K562 (cell line): Measurements from ENCODE around the gene NAA11. TPM values are rescaled to one million over a fixed set of nuclear protein-coding genes. Genes with fewer than 3 reads are reported as not detected.

ENCODE experiments used
- ATAC-seq: fragments of 200-7000 bp; cut with Tn5 transposase; 3 replicates; pipeline ENCODE4 v1.9.1; 2020; ENCODE audit warnings: moderate library complexity
- BruUV-seq: library from RNA; stranded (reverse); fragments of 400-500 nt; replicated peaks from 2 replicates; lab custom pipeline; 2021; lab: Mats Ljungman, UMichigan
- CTCF ChIA-PET: fragments of 300-600 bp; formaldehyde crosslinking; extraction: SDS; loops from one replicate; lab custom pipeline; 2021; ENCODE audit warnings: low intra/inter-chr PET ratio; lab: Yijun Ruan, JAX
- POLR2A ChIA-PET: fragments of 300-600, 350-650 bp; sonication (Branson Sonifier 250); formaldehyde crosslinking; extraction: SDS; loops from one replicate; lab custom pipeline; 2021; ENCODE audit warnings: antibody characterized with exemption, inconsistent platforms; lab: Yijun Ruan, JAX
- DNase-seq, 4 experiments: peaks; one replicate each; pipeline versions ENCODE4 v3.0.0 to v3.0.0-alpha.2; 2011 to 2018; ENCODE audit warnings: low spot score in 3 of 4, mixed read lengths in 3 of 4; ENCODE audit errors: extremely low read depth in 1 of 4
- FAIRE-seq: peaks from 2 replicates; lab custom pipeline; 2011; peaks lifted over from hg19 to GRCh38; lab: Jason Lieb, UNC
- H2AFZ ChIP-seq: 2 replicates; pipeline ENCODE4 v1.6.0; 2011; ENCODE audit warnings: low read depth, low read length, control low read depth, inconsistent platforms
- H3K27ac ChIP-seq: fragments of 200-600 bp; 3 replicates; pipeline ENCODE4 v1.8.0; 2011; ENCODE audit warnings: low read depth, mild to moderate bottlenecking, control low read depth, inconsistent platforms, low read length, moderate library complexity, mixed read lengths; ENCODE audit errors: extremely low read depth
- H3K27me3 ChIP-seq, 2 experiments: fragments of 300-600 bp in 1 of 2; 2 replicates in 1 of 2; 3 replicates in 1 of 2; pipeline versions ENCODE4 v1.6.0 to v1.8.0; 2011; ENCODE audit warnings: inconsistent platforms in 2 of 2, low read length in 2 of 2, mild to moderate bottlenecking in 1 of 2, mixed read lengths in 1 of 2, moderate library complexity in 1 of 2; ENCODE audit not compliant: control insufficient read depth in 2 of 2, insufficient read depth in 2 of 2
- H3K36me3 ChIP-seq: fragments of 300-600 bp; 3 replicates; pipeline ENCODE4 v1.8.0; 2011; ENCODE audit warnings: mild to moderate bottlenecking, low read length, inconsistent platforms; ENCODE audit not compliant: control insufficient read depth, insufficient read depth
- H3K4me1 ChIP-seq, 2 experiments: fragments of 200-600 bp in 1 of 2; replicated peaks in 1 of 2; 2 replicates in 1 of 2; 3 replicates in 1 of 2; pipeline versions ENCODE4 v1.5.1 to v1.8.0; 2011; ENCODE audit warnings: inconsistent platforms in 2 of 2, low read length in 2 of 2, mild to moderate bottlenecking in 1 of 2, mixed read lengths in 1 of 2, moderate library complexity in 1 of 2; ENCODE audit not compliant: control insufficient read depth in 2 of 2, insufficient read depth in 2 of 2
- H3K4me2 ChIP-seq: 2 replicates; pipeline ENCODE4 v1.6.1; 2011; ENCODE audit warnings: low read length, control low read depth, inconsistent platforms, mixed read lengths; ENCODE audit not compliant: insufficient read depth
- H3K4me3 ChIP-seq: fragments of 200-600 bp; sonication (generic), shearing (Covaris generic); 2 replicates; pipeline ENCODE4 v1.5.1; 2016; ENCODE audit warnings: control low read depth, inconsistent platforms
- H3K79me2 ChIP-seq: fragments of 200-600 bp; 3 replicates; pipeline ENCODE4 v1.8.0; 2011; ENCODE audit warnings: low read length, inconsistent platforms; ENCODE audit not compliant: control insufficient read depth, insufficient read depth
- H3K9ac ChIP-seq, 2 experiments: 2 replicates each; pipeline versions ENCODE4 v1.6.0 to v1.6.1; 2011; ENCODE audit warnings: low read depth in 2 of 2, low read length in 2 of 2, control low read depth in 1 of 2, inconsistent platforms in 1 of 2, mild to moderate bottlenecking in 1 of 2, mixed read lengths in 1 of 2; ENCODE audit not compliant: insufficient read depth in 1 of 2
- H3K9me1 ChIP-seq: one replicate; pipeline ENCODE4 v1.6.0; 2011; ENCODE audit warnings: inconsistent platforms, mild to moderate bottlenecking, low read length, moderate library complexity; ENCODE audit not compliant: control insufficient read depth, insufficient read depth
- H3K9me3 ChIP-seq: replicated peaks from 2 replicates; pipeline ENCODE4 v1.5.1; 2011; ENCODE audit warnings: low read depth, low read length, inconsistent platforms; ENCODE audit not compliant: control insufficient read depth, insufficient read depth
- H4K20me1 ChIP-seq: replicated peaks from 2 replicates; pipeline ENCODE4 v1.6.1; 2011; ENCODE audit warnings: low read length, inconsistent platforms, mixed read lengths; ENCODE audit not compliant: control insufficient read depth, insufficient read depth
- CTCF ChIP-seq, 3 experiments: IDR thresholded peaks in 2 of 3; conservative IDR thresholded peaks in 1 of 3; 2 replicates each; pipeline ENCODE4 v1.5.1; 2011 to 2012; ENCODE audit warnings: low read length in 3 of 3, mild to moderate bottlenecking in 3 of 3, control low read depth in 2 of 3, improper control_type of control experiment in 1 of 3, inconsistent platforms in 1 of 3, low read depth in 1 of 3, mixed read lengths in 1 of 3, moderate library complexity in 1 of 3; ENCODE audit not compliant: insufficient read depth in 2 of 3
- IRF9 ChIP-seq: fragments of 450-650 bp; IDR thresholded peaks from 2 replicates; pipeline ENCODE4 v1.6.1; 2016; ENCODE audit warnings: missing biosample characterization, missing genetic modification characterization
- NBN ChIP-seq: fragments of 450-650 bp; IDR thresholded peaks from 2 replicates; pipeline ENCODE4 v1.6.1; 2016; ENCODE audit warnings: low read depth, mild to moderate bottlenecking
- REST ChIP-seq, 2 experiments: fragments of 450-650 bp; formaldehyde crosslinking in 1 of 2; IDR thresholded peaks; 2 replicates each; pipeline versions ENCODE4 v1.4.0 to v1.6.1; 2014 to 2020; ENCODE audit warnings: mild to moderate bottlenecking in 2 of 2, borderline replicate concordance in 1 of 2, low read depth in 1 of 2
- TOE1 ChIP-seq, 2 experiments: fragments of 450-650 bp in 1 of 2; sonication (generic) in 1 of 2; formaldehyde crosslinking in 1 of 2; IDR thresholded peaks; 2 replicates each; pipeline versions ENCODE4 v1.7.1 to v1.8.0; 2016 to 2022; ENCODE audit warnings: borderline replicate concordance in 2 of 2, mild to moderate bottlenecking in 2 of 2, antibody characterized with exemption in 1 of 2, inconsistent platforms in 1 of 2, low read depth in 1 of 2, missing genetic modification reagents in 1 of 2, moderate library complexity in 1 of 2
- ZHX1 ChIP-seq: fragments of 150-350 bp; conservative IDR thresholded peaks from 2 replicates; pipeline ENCODE4 v1.6.1; 2014; ENCODE audit warnings: low read length
- WGBS: fragments of 100-300 bp; shearing (Covaris generic); methylation state at CpG from one replicate; pipeline ENCODE4 v1.1.6; 2016; ENCODE audit warnings: low coverage, mixed read lengths; ENCODE audit not compliant: insufficient coverage; ENCODE audit errors: missing lambda C conversion rate; 5-methylcytosine and 5-hydroxymethylcytosine counted together
- in situ Hi-C: fragments of 300-500 bp; cut with MboI; formaldehyde crosslinking; loops from 4 replicates; pipeline ENCODE4 v1.15.0; 2018; ENCODE audit warnings: inconsistent platforms, mixed read lengths
- intact Hi-C: fragments of 100-400 bp; cut with micrococcal nuclease; formaldehyde crosslinking; loops from 2 replicates; pipeline ENCODE4 v1.14.2; 2022
- polyA plus RNA-seq, 8 experiments: library from polyadenylated mRNA; depleted of rRNA in 4 of 8; stranded (reverse) in 5 of 8; unstranded in 3 of 8; fragments of >200 nt; fragmentation: Nextera tagmentation in 2 of 8; fragmentation: Illumina TruSeq in 1 of 8; extraction: Ambion mirVana in 2 of 8; extraction: Trizol in 1 of 8; gene quantifications; 2 replicates each; pipeline versions ENCODE4 v1.2.1 to v1.2.3, GENCODE V29; 2011 to 2014; ENCODE audit warnings: inconsistent platforms in 1 of 8, missing spikeins in 1 of 8
- total RNA-seq, 7 experiments: library from RNA; depleted of rRNA in 6 of 7; stranded (reverse); fragments of >200 nt in 6 of 7; fragmentation: Illumina TruSeq in 2 of 7; extraction: Trizol in 2 of 7; gene quantifications; 2 replicates each; pipeline versions ENCODE4 v1.2.1 to v1.2.3, GENCODE V29; 2011 to 2021; ENCODE audit warnings: low replicate concordance in 1 of 7

NAA11 gene
- total and polyA plus RNA-seq, 9 of the 15 experiments (the other 6 are each of a cell fraction or from before 2014, with no cell fraction given): 17.1 to 34.6 (median 23.1) TPM

- no peaks in the 10 kb centered on the region for H3K9me3 ChIP-seq
- 39% methylated on average over 6 of the region's 6 CpGs for WGBS
- no peaks in the 10 kb centered on the region for H3K9me1 ChIP-seq
- ChIA-PET CTCF (no interaction called here), POLR2A (no interaction called here)
- H4K20me1 ChIP-seq: no peaks in the 10 kb centered on the region
- H2AFZ ChIP-seq: no peak overlapping the region
- no peaks in the 10 kb centered on the region for H3K36me3 ChIP-seq
- in situ Hi-C loops (no loop called here), intact Hi-C loops (loop anchor here (5.0 kb wide), 1 partner anchor 256 kb away; no protein-coding TSS in a partner anchor)
- no peak overlapping the region for H3K4me2 ChIP-seq
- no TSS peak for BruUV-seq
- DNase-seq: peak in 1 of 4 experiments; percentile 26
- H3K9ac ChIP-seq: no peak overlapping the region
- FAIRE-seq: peak; percentile 61
- ATAC-seq: peak; percentile 82
- H3K27me3 ChIP-seq: no peaks in the 10 kb centered on the region
- peaks cover 3 to 14% of the 10 kb centered on the region in 2 experiments; a peak in 2 of 5 replicates for H3K4me1 ChIP-seq
- H3K79me2 ChIP-seq: no peaks in the 10 kb centered on the region
- no peak overlapping the region for H3K27ac ChIP-seq
- no peak overlapping the region for H3K4me3 ChIP-seq
- peak; percentile 72; the same call in 1 of the 2 replicates for TF ChIP-seq TOE1 (IDR thresholded peaks at IDR 0.05; ENCODE audit: borderline replicate concordance)
- TF ChIP-seq TOE1 (CRISPR knock-in tag; IDR thresholded peaks at IDR 0.05; ENCODE audit: borderline replicate concordance, low read depth): no peak
- TF ChIP-seq ZHX1: no peak
- TF ChIP-seq REST (IDR thresholded peaks at IDR 0.05; ENCODE audit: borderline replicate concordance): peak; percentile 52; the same call in 1 of the 2 replicates
- TF ChIP-seq REST (CRISPR knock-in tag; IDR thresholded peaks at IDR 0.05; ENCODE audit: low read depth): no peak
- TF ChIP-seq IRF9 (tag): 0 out of 2 replicates have a peak, but pooled peaks have one; percentile 14
- peak; percentile 27 to 33 (median 28); a peak in 3 of 6 replicates for TF ChIP-seq CTCF (IDR thresholded peaks at IDR 0.05 in 2 of 3, conservative IDR thresholded peaks at IDR 0.05 in 1 of 3; ENCODE audit: insufficient read depth in 2 of 3, low read depth in 1 of 3, low read length in 3 of 3)
- TF ChIP-seq NBN: no peak
Observed at GRCh38 chr4:79298027-79298426, 27.8 kb downstream of the NAA11 start.
